Gastroesophageal sphincter (tissue), 4 donors: ENCODE data around the gene RPL41. TPM values are rescaled to one million over a fixed set of nuclear protein-coding genes. Genes with fewer than 3 reads are reported as not detected.
A peak's percentile ranks its signal among the peaks of the same experiment; 100 is the strongest.

ENCODE experiments used
- ATAC-seq: fragments of 150-250 bp; one replicate; pipeline ENCODE4 v1.9.1; 2016; ENCODE audit warnings: mild to moderate bottlenecking, moderate library complexity
- H3K27ac ChIP-seq, 4 donors: fragments of 200-600 bp; sonication (generic) in 3 of 4; 1 replicate in 3 of 4; 2 replicates in 1 of 4; pipeline ENCODE4 v1.5.1; 2016 to 2019
- H3K27me3 ChIP-seq: fragments of 200-600 bp; sonication (generic); one replicate; pipeline ENCODE4 v1.5.1; 2019
- H3K36me3 ChIP-seq, 2 donors: fragments of 200-600 bp; sonication (generic); one replicate each; pipeline ENCODE4 v1.5.1; 2019; ENCODE audit warnings: control low read depth in 1 of 2
- H3K4me1 ChIP-seq, 3 donors: fragments of 200-600 bp; sonication (generic); 1 replicate in 2 of 3; 2 replicates in 1 of 3; pipeline ENCODE4 v1.5.1; 2016 to 2019; ENCODE audit warnings: control low read depth in 2 of 3
- H3K4me3 ChIP-seq, 2 donors: fragments of 200-600 bp; sonication (generic); one replicate each; pipeline ENCODE4 v1.5.1; 2019; ENCODE audit warnings: mild to moderate bottlenecking in 1 of 2, moderate library complexity in 1 of 2
- H3K9me3 ChIP-seq, 3 donors: fragments of 200-600 bp; sonication (generic); one replicate each; pipeline ENCODE4 v1.5.1; 2017 to 2019; ENCODE audit warnings: control low read depth in 2 of 3
- CTCF ChIP-seq, 4 experiments: fragments of 200-600 bp in 2 of 4; fragments of 450-650 bp in 2 of 4; sonication (generic) in 1 of 4; IDR thresholded peaks; one replicate each; pipeline ENCODE4 v1.5.1; 2017 to 2019; ENCODE audit warnings: antibody characterized with exemption in 4 of 4, mild to moderate bottlenecking in 2 of 4, moderate library complexity in 2 of 4
- EP300 ChIP-seq: sonication (generic); formaldehyde crosslinking; IDR thresholded peaks from one replicate; pipeline ENCODE4 v1.6.1; 2017; ENCODE audit warnings: antibody characterized with exemption, mild to moderate bottlenecking
- POLR2A ChIP-seq, 2 donors: fragments of 450-650 bp; IDR thresholded peaks; one replicate each; pipeline ENCODE4 v1.6.1; 2017; ENCODE audit warnings: antibody characterized with exemption in 2 of 2, mild to moderate bottlenecking in 2 of 2, moderate library complexity in 1 of 2
- POLR2AphosphoS5 ChIP-seq: sonication (generic); formaldehyde crosslinking; IDR thresholded peaks from one replicate; pipeline ENCODE4 v1.6.1; 2017; ENCODE audit warnings: antibody characterized with exemption
- WGBS, 2 donors: methylation state at CpG; one replicate each; pipeline ENCODE4 v1.1.5; 2018; ENCODE audit warnings: low coverage in 1 of 2; 5-methylcytosine and 5-hydroxymethylcytosine counted together
- total RNA-seq, 4 donors: library from RNA; depleted of rRNA; stranded (reverse); fragments of >200 nt; gene quantifications; one replicate each; pipeline ENCODE4 v1.1.0, GENCODE V29; 2016

Gene RPL41
- total RNA-seq, 4 donors from 2014 or later, result 1,487 to 4,346 (median 2,874) TPM

DNA sequence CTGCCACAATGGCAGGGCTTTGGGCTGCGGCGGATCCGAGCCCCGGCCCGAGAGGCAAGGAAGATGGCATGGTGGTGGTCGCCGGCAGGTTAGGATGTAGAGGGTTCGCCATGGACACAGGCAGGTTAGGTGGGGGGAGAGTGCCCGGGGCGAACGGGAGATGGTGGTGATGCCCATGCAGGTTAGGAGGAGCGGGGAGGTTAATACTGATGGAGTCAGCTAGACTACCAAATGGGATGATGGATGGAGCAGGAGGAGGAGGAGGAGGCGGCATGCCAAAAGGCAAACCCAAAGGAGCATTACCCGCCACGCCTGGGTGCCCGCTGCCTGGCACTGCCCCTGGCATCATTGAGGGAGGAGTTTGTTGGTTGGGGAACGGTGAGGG is 47.9 kb downstream of the RPL41 start:
- TF ChIP-seq POLR2A (IDR thresholded peaks at IDR 0.05) (no peak), CTCF (IDR thresholded peaks at IDR 0.05) (no peak), EP300 (no peak), POLR2AphosphoS5 (peak; percentile 47)
- WGBS, 2 donors, result 65 to 71% methylated on average over 7 to 9 of the region's 17 CpGs
- peaks cover 0 to 99% of the 10 kb centered on the region in 2 donors for H3K36me3 ChIP-seq
- no peaks in the 10 kb centered on the region for H3K27me3 ChIP-seq
- H3K9me3 ChIP-seq, result no peaks in the 10 kb centered on the region
- H3K4me1 ChIP-seq, result peaks cover 0 to 59% (median 18%) of the 10 kb centered on the region in 3 donors
- ATAC-seq, result no peak
- H3K27ac ChIP-seq, result peak overlapping the region in 3 of 4 donors; percentile 75 to 96 (median 93)
- H3K4me3 ChIP-seq, result no peak overlapping the region

DNA sequence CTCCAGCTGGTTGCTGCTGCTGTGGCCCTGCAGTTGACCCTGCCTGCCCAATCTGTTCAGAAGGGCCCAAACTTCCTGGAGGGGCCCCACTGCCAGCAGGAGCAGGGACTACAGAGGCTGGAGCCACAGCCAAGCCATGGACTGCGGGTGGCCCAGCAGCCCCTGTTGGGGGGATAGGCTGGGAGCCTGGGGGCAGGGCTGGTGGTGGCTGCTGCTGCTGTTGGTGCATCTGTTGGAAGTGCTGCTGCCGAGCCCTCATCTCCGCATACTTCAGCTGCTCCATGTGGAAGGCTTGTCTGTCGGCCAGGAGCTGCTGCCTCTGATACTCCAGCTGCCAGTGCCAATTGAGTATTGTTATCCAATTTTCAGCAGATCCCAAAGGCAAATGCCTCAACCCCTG is 48.9 kb downstream of the RPL41 start:
- H3K27ac ChIP-seq, result peak overlapping the region in 3 of 4 donors; percentile 46 to 96 (median 93)
- H3K27me3 ChIP-seq, result no peaks in the 10 kb centered on the region
- H3K4me1 ChIP-seq, result peaks cover 0 to 49% (median 14%) of the 10 kb centered on the region in 3 donors
- no peak for TF ChIP-seq EP300
- TF ChIP-seq POLR2AphosphoS5, result no peak
- no peak for TF ChIP-seq CTCF (IDR thresholded peaks at IDR 0.05)
- no peak for TF ChIP-seq POLR2A (IDR thresholded peaks at IDR 0.05)
- no peak overlapping the region for H3K4me3 ChIP-seq
- peaks cover 0 to 100% of the 10 kb centered on the region in 2 donors for H3K36me3 ChIP-seq
- no peak for ATAC-seq
- WGBS, 2 donors, result 17% methylated on average over 1 of the region's 4 CpGs; no CpG with 5 or more reads in 1 of the 2 donors
- no peaks in the 10 kb centered on the region for H3K9me3 ChIP-seq

Other genes starting within 250 kb of the RPL41 start
- 10 to 100 TPM; 20.8 to 30.2 (median 26.8) TPM for gene PYM1, start 188.7 kb upstream of the RPL41 start, total RNA-seq
- gene DGKA, start 185.5 kb upstream of the RPL41 start, total RNA-seq, result 10 to 100 TPM; 21.9 to 80.3 (median 37.4) TPM
- 1 to 10 TPM in 1 of 4 donors, under 1 TPM in 2, not detected in 1; 0.20 to 4.7 (median 0.67) TPM for gene PMEL, start 150.6 kb upstream of the RPL41 start, total RNA-seq
- 10 to 100 TPM; 22.1 to 54.4 (median 31.2) TPM for gene CDK2, start 149.8 kb upstream of the RPL41 start, total RNA-seq
- gene RAB5B, start 142.6 kb upstream of the RPL41 start, total RNA-seq, result 100 to 1,000 TPM; 113 to 169 (median 142) TPM
- gene SUOX, start 119.4 kb upstream of the RPL41 start, total RNA-seq, result 10 to 100 TPM; 17.3 to 30.7 (median 24.0) TPM
- gene IKZF4, start 95.6 kb upstream of the RPL41 start, total RNA-seq, result 1 to 10 TPM; 5.1 to 7.3 (median 6.5) TPM
- 1,000 to 10,000 TPM in 2 of 4 donors, 100 to 1,000 TPM in 2; 295 to 1,263 (median 759) TPM for gene RPS26, start 74.7 kb upstream of the RPL41 start, total RNA-seq
- gene ERBB3, start 36.5 kb upstream of the RPL41 start, total RNA-seq, result 10 to 100 TPM; 17.3 to 41.1 (median 22.3) TPM
- gene PA2G4, start 12.1 kb upstream of the RPL41 start, total RNA-seq, result 100 to 1,000 TPM in 3 of 4 donors, 10 to 100 TPM in 1; 99.4 to 115 (median 110) TPM
- gene ZC3H10, start 1.6 kb downstream of the RPL41 start, total RNA-seq, result 1 to 10 TPM; 5.0 to 7.4 (median 5.8) TPM
- 100 to 1,000 TPM; 128 to 234 (median 167) TPM for gene ESYT1, start 11.6 kb downstream of the RPL41 start, total RNA-seq
- gene MYL6B, start 36.0 kb downstream of the RPL41 start, total RNA-seq, result 10 to 100 TPM; 14.3 to 57.9 (median 28.0) TPM
- gene MYL6, start 41.7 kb downstream of the RPL41 start, total RNA-seq, result 1,000 to 10,000 TPM; 5,300 to 6,545 (median 5,874) TPM
- gene SMARCC2, start 72.8 kb downstream of the RPL41 start, total RNA-seq, result 100 to 1,000 TPM in 1 of 4 donors, 10 to 100 TPM in 3; 76.5 to 109 (median 85.1) TPM
- 100 to 1,000 TPM in 2 of 4 donors, 10 to 100 TPM in 2; 63.7 to 119 (median 102) TPM for gene RNF41, start 105.3 kb downstream of the RPL41 start, total RNA-seq
- 10 to 100 TPM; 23.7 to 34.7 (median 28.8) TPM for gene NABP2, start 107.7 kb downstream of the RPL41 start, total RNA-seq
- 1 to 10 TPM in 1 of 4 donors, not detected in 3; 1.7 TPM for gene SLC39A5, start 113.4 kb downstream of the RPL41 start, total RNA-seq
- 10 to 100 TPM; 12.9 to 37.8 (median 15.6) TPM for gene ANKRD52, start 141.8 kb downstream of the RPL41 start, total RNA-seq
- 10 to 100 TPM in 3 of 4 donors, 1 to 10 TPM in 1; 9.3 to 18.4 (median 12.5) TPM for gene COQ10A, start 150.3 kb downstream of the RPL41 start, total RNA-seq
- gene CS, start 183.7 kb downstream of the RPL41 start, total RNA-seq, result 100 to 1,000 TPM; 102 to 174 (median 103) TPM
- 10 to 100 TPM; 55.7 to 82.0 (median 65.2) TPM for gene CNPY2, start 199.4 kb downstream of the RPL41 start, total RNA-seq
- gene PAN2, start 217.4 kb downstream of the RPL41 start, total RNA-seq, result 10 to 100 TPM; 12.6 to 73.6 (median 30.3) TPM
- gene IL23A, start 222.3 kb downstream of the RPL41 start, total RNA-seq, result not detected
- 10 to 100 TPM; 55.4 to 94.6 (median 82.7) TPM for gene STAT2, start 243.5 kb downstream of the RPL41 start, total RNA-seq
- not detected for gene APOF, start 246.2 kb downstream of the RPL41 start, total RNA-seq